MCF 10A (cell line): ENCODE data around the gene PLAC9. TPM values are rescaled to one million over a fixed set of nuclear protein-coding genes. Genes with fewer than 3 reads are reported as not detected.

ENCODE experiments used
- BruUV-seq: library from RNA; stranded (reverse); fragments of 400-500 nt; replicated peaks from 2 replicates; lab custom pipeline; 2021; lab: Mats Ljungman, UMichigan
- CTCF ChIA-PET: fragments of 300-600 bp; sonication (Branson Sonifier 250); formaldehyde crosslinking; extraction: SDS; loops from one replicate; lab custom pipeline; 2021; ENCODE audit warnings: antibody characterized with exemption, inconsistent platforms; lab: Yijun Ruan, JAX
- POLR2A ChIA-PET: fragments of 300-600, 350-650 bp; sonication (Branson Sonifier 250); formaldehyde crosslinking; extraction: SDS; loops from one replicate; lab custom pipeline; 2020; ENCODE audit warnings: antibody characterized with exemption, inconsistent platforms; lab: Yijun Ruan, JAX
- DNase-seq: peaks from one replicate; pipeline ENCODE4 v3.0.0-alpha.2; 2018; ENCODE audit not compliant: unreplicated experiment
- H3K27ac Mint-ChIP-seq: one replicate; pipeline ENCODE4 v1.8.0; 2022; ENCODE audit warnings: mild to moderate bottlenecking, low read depth, mixed read lengths; ENCODE audit not compliant: unreplicated experiment
- H3K27me3 Mint-ChIP-seq: one replicate; pipeline ENCODE4 v1.8.0; 2022; ENCODE audit warnings: mixed read lengths; ENCODE audit not compliant: insufficient read depth, unreplicated experiment
- H3K36me3 Mint-ChIP-seq: one replicate; pipeline ENCODE4 v1.8.0; 2022; ENCODE audit warnings: mild to moderate bottlenecking, moderate library complexity, mixed read lengths; ENCODE audit not compliant: insufficient read depth, unreplicated experiment
- H3K4me1 Mint-ChIP-seq: one replicate; pipeline ENCODE4 v1.8.0; 2022; ENCODE audit warnings: mixed read lengths; ENCODE audit not compliant: insufficient read depth, unreplicated experiment
- H3K4me3 Mint-ChIP-seq: one replicate; pipeline ENCODE4 v1.8.0; 2022; ENCODE audit warnings: mild to moderate bottlenecking, moderate library complexity, mixed read lengths; ENCODE audit not compliant: unreplicated experiment
- H3K9me3 Mint-ChIP-seq: one replicate; pipeline ENCODE4 v1.8.0; 2022; ENCODE audit warnings: mixed read lengths; ENCODE audit not compliant: unreplicated experiment
- intact Hi-C: fragments of 100-400 bp; cut with micrococcal nuclease; formaldehyde crosslinking; loops from 2 replicates; pipeline ENCODE4 v1.14.1; 2022
- total RNA-seq: library from RNA; stranded (reverse); gene quantifications from 2 replicates; pipeline ENCODE4 v1.2.3, GENCODE V29; 2022
- TF ChIP-seq, protein P1 (sequence below): fragments of 200-600 bp; IDR thresholded peaks from one replicate; pipeline ENCODE4 v1.8.0; 2022; ENCODE audit warnings: antibody characterized with exemption, mild to moderate bottlenecking; ENCODE audit not compliant: unreplicated experiment

PLAC9 gene
- total RNA-seq, 1 experiment from 2014 or later = 0.93 TPM

DNA sequence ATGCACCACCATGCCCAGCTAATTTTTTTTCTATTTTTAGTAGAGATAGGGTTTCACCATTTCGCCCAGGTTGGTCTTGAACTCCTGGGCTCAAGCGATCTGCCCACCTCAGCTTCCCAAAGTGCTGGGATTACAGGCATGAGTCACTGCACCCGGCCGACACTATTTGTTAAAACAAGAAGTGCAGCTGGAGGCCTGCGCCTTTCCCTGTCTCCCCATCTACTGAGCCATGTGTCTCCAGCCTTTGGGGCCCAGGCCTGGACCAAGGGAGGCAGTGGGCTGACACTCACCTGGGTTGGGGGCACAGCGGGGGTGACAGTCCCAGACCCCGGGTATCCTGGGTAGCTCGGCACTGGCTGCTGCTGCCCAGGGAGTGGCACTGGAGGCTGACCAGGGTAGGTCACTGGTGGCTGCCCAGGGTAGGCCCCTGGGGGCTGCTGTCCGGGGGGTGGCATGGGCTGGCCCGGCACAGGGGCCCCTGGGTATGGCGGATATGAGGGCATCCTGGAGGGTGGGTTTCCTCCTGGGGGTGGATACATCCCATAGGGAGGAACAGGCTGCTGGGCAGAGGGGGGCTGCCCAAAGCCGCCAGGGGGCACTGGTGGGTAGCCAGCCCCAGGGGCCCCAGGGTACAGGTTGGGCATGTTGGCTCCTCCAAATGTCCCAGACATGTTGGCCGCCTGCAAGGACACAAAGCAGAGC lies 36.3 kb downstream of the PLAC9 start:
- BruUV-seq = no TSS peak
- no peak overlapping the region for H3K27ac Mint-ChIP-seq
- intact Hi-C loops = no loop called here
- H3K27me3 Mint-ChIP-seq = no peaks in the 10 kb centered on the region
- TF ChIP-seq, protein P1, sequence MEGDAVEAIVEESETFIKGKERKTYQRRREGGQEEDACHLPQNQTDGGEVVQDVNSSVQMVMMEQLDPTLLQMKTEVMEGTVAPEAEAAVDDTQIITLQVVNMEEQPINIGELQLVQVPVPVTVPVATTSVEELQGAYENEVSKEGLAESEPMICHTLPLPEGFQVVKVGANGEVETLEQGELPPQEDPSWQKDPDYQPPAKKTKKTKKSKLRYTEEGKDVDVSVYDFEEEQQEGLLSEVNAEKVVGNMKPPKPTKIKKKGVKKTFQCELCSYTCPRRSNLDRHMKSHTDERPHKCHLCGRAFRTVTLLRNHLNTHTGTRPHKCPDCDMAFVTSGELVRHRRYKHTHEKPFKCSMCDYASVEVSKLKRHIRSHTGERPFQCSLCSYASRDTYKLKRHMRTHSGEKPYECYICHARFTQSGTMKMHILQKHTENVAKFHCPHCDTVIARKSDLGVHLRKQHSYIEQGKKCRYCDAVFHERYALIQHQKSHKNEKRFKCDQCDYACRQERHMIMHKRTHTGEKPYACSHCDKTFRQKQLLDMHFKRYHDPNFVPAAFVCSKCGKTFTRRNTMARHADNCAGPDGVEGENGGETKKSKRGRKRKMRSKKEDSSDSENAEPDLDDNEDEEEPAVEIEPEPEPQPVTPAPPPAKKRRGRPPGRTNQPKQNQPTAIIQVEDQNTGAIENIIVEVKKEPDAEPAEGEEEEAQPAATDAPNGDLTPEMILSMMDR = peak; percentile 32
- CTCF ChIA-PET = interaction anchor here (1.2 to 1.8 kb wide), 4 partner anchors 23 to 35 kb away, joined by 3 to 7 read pairs (median 4); no protein-coding TSS in a partner anchor
- peaks cover 45% of the 10 kb centered on the region for H3K4me1 Mint-ChIP-seq
- POLR2A ChIA-PET = no interaction called here
- no peak overlapping the region for H3K4me3 Mint-ChIP-seq
- no peak for DNase-seq
- peaks cover 28% of the 10 kb centered on the region for H3K36me3 Mint-ChIP-seq
- H3K9me3 Mint-ChIP-seq = no peaks in the 10 kb centered on the region

DNA sequence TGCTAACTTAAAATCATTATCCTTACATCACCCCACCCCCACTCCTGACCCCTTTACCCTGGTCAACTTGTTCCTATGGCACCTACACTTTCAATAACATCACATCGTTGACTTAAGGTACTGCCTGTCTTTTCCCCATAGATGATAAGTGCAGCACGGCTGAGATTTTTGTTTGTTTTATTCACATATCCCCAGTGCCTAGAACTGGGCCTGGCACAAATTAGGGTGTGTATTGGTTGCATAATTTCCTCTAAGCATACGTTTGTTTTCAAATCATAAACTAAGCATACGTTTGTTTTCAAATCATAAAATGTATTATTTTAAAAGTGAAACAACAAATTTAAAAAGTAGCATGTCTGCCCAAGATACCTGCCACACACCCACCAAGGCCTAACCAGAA lies 37.5 kb downstream of the PLAC9 start:
- H3K4me1 Mint-ChIP-seq = peaks cover 36% of the 10 kb centered on the region
- ChIA-PET POLR2A (no interaction called here), CTCF (no interaction called here)
- H3K27me3 Mint-ChIP-seq = no peaks in the 10 kb centered on the region
- H3K36me3 Mint-ChIP-seq = peaks cover 24% of the 10 kb centered on the region
- H3K4me3 Mint-ChIP-seq = no peak overlapping the region
- no peaks in the 10 kb centered on the region for H3K9me3 Mint-ChIP-seq
- no peak for DNase-seq
- TF ChIP-seq, protein P1 = no peak
- intact Hi-C loops = no loop called here
- BruUV-seq = no TSS peak
- no peak overlapping the region for H3K27ac Mint-ChIP-seq

GRCh38 chr10:80170641-80171040 lies 38.1 kb downstream of the PLAC9 start:
- BruUV-seq = no TSS peak
- H3K4me1 Mint-ChIP-seq = peaks cover 30% of the 10 kb centered on the region
- no peak overlapping the region for H3K4me3 Mint-ChIP-seq
- H3K27ac Mint-ChIP-seq = no peak overlapping the region
- intact Hi-C loops = no loop called here
- no peak for DNase-seq
- no peaks in the 10 kb centered on the region for H3K9me3 Mint-ChIP-seq
- H3K36me3 Mint-ChIP-seq = peaks cover 19% of the 10 kb centered on the region
- TF ChIP-seq, protein P1 = no peak
- POLR2A ChIA-PET = no interaction called here
- CTCF ChIA-PET = no interaction called here
- H3K27me3 Mint-ChIP-seq = no peaks in the 10 kb centered on the region

GRCh38 chr10:80171248-80171660 lies 38.7 kb downstream of the PLAC9 start:
- no peaks in the 10 kb centered on the region for H3K9me3 Mint-ChIP-seq
- DNase-seq = no peak
- intact Hi-C loops = no loop called here
- no peak overlapping the region for H3K4me3 Mint-ChIP-seq
- TF ChIP-seq, protein P1 = no peak
- BruUV-seq = no TSS peak
- peaks cover 13% of the 10 kb centered on the region for H3K36me3 Mint-ChIP-seq
- ChIA-PET CTCF (interaction anchor here (0.6 kb wide), 1 partner anchor 274 kb away, joined by 3 read pairs; no protein-coding TSS in a partner anchor), POLR2A (no interaction called here)
- no peaks in the 10 kb centered on the region for H3K27me3 Mint-ChIP-seq
- H3K27ac Mint-ChIP-seq = no peak overlapping the region
- H3K4me1 Mint-ChIP-seq = peaks cover 24% of the 10 kb centered on the region
